ENCODE results near the gene ZMYND10. TPM values are rescaled to one million over a fixed set of nuclear protein-coding genes. Genes with fewer than 3 reads are reported as not detected.
A peak's percentile ranks its signal among the peaks of the same experiment; 100 is the strongest.

ZMYND10 gene
- total RNA-seq, 1 experiment from 2014 or later, result 1.4 TPM

DNA sequence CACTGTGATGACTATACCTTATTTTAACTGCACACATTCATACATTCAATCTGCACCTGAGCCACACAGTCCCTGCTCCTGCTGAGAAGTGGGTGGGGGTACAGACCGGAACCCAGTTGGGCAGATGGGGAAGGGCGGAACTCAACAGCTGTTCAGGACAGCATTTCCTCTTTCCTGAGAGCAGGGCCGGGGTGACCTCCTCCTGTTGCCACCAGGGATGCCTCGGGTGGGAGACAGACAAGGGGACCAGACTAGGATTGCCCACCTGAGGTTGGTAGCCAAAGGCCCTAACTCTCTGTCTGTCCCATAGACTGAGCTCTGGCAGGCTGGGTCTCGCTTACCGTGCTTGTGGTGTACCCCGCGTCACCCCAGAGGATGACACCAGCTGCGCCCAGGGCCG, 26.9 kb downstream of the ZMYND10 start:
- H3K18ac ChIP-seq (ENCODE audit: insufficient read length, low read depth, low read length), result no peak overlapping the region
- no peak overlapping the region for H2BK15ac ChIP-seq (ENCODE audit: low read depth, low read length)
- H2BK5ac ChIP-seq (ENCODE audit: insufficient read length, low read length), result no peak overlapping the region
- no peak overlapping the region for H3K23ac ChIP-seq (ENCODE audit: insufficient read length, low read depth, low read length)
- H4K20me1 ChIP-seq (ENCODE audit: control insufficient read depth, insufficient read depth, insufficient read length), result no peaks in the 10 kb centered on the region
- H4K8ac ChIP-seq (replicated peaks; ENCODE audit: insufficient read length, low read depth, low read length), result no peak overlapping the region
- Mint-ChIP-seq H3K27me3 (ENCODE audit: low read depth) (no peaks in the 10 kb centered on the region), H3K4me1 (peaks cover 22 to 39% of the 10 kb centered on the region in 2 experiments), H3K27ac (peak overlapping the region in 1 of 3 experiments; percentile 80; a peak in 1 of 7 replicates), H3K36me3 (ENCODE audit: insufficient read depth in 1 of 3, low read depth in 3 of 3) (peaks cover 47 to 54% (median 53%) of the 10 kb centered on the region in 3 experiments), H3K4me3 (peak overlapping the region; percentile 19 to 44; a peak in 3 of 5 replicates), H3K9me3 (peaks cover 4 to 6% of the 10 kb centered on the region in 2 experiments)
- TF ChIP-seq, protein P1, sequence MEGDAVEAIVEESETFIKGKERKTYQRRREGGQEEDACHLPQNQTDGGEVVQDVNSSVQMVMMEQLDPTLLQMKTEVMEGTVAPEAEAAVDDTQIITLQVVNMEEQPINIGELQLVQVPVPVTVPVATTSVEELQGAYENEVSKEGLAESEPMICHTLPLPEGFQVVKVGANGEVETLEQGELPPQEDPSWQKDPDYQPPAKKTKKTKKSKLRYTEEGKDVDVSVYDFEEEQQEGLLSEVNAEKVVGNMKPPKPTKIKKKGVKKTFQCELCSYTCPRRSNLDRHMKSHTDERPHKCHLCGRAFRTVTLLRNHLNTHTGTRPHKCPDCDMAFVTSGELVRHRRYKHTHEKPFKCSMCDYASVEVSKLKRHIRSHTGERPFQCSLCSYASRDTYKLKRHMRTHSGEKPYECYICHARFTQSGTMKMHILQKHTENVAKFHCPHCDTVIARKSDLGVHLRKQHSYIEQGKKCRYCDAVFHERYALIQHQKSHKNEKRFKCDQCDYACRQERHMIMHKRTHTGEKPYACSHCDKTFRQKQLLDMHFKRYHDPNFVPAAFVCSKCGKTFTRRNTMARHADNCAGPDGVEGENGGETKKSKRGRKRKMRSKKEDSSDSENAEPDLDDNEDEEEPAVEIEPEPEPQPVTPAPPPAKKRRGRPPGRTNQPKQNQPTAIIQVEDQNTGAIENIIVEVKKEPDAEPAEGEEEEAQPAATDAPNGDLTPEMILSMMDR (conservative IDR thresholded peaks at IDR 0.05), result no peak
- H3K56ac ChIP-seq (ENCODE audit: insufficient read length, low read depth, low read length), result no peak overlapping the region
- H3K4me1 ChIP-seq (ENCODE audit: insufficient read depth, low read length), result peaks cover 6% of the 10 kb centered on the region; the same call in 1 of the 2 replicates
- H2BK20ac ChIP-seq (ENCODE audit: low read depth, low read length, poor library complexity, severe bottlenecking), result no peak overlapping the region
- H2AK5ac ChIP-seq (ENCODE audit: insufficient read length, low read length), result no peak overlapping the region
- peaks cover 5% of the 10 kb centered on the region; the same call in 1 of the 2 replicates for H3K79me2 ChIP-seq (ENCODE audit: insufficient read depth, low read length)
- H3K9ac ChIP-seq (ENCODE audit: extremely low read depth, insufficient read length, low read length), result no peak overlapping the region
- no peak overlapping the region for H2BK120ac ChIP-seq (ENCODE audit: low read depth, low read length, poor library complexity, severe bottlenecking)
- H3K79me1 ChIP-seq (ENCODE audit: insufficient read depth, low read depth, low read length, poor library complexity, severe bottlenecking), result no peaks in the 10 kb centered on the region
- H3K23me2 ChIP-seq (ENCODE audit: insufficient read length, low read depth, low read length, poor library complexity, severe bottlenecking), result peaks cover 15% of the 10 kb centered on the region
- no peak overlapping the region for H3K4ac ChIP-seq (ENCODE audit: low read depth, low read length)
- H2BK12ac ChIP-seq (ENCODE audit: insufficient read length, low read depth, low read length), result no peak overlapping the region
- no peak overlapping the region for H3K4me2 ChIP-seq (ENCODE audit: insufficient read depth, insufficient read length, low read length)
- H2AFZ ChIP-seq (ENCODE audit: low read length), result no peak overlapping the region
- no peak for DNase-seq
- no peaks in the 10 kb centered on the region for H3K27me3 ChIP-seq (ENCODE audit: insufficient read depth, low read length)
- H3T11ph ChIP-seq (ENCODE audit: low read length), result no peak overlapping the region
- no peaks in the 10 kb centered on the region for H3K9me3 ChIP-seq (ENCODE audit: control insufficient read depth, low read depth, low read length)
- no peak overlapping the region for H4K91ac ChIP-seq (ENCODE audit: insufficient read length, low read depth, low read length)
- no CpG with 5 or more reads among the region's 10 CpGs for WGBS (ENCODE audit: extremely low coverage, insufficient read length, low lambda C conversion rate)
- no peak overlapping the region for H4K5ac ChIP-seq (ENCODE audit: insufficient read length, low read depth, low read length)
- no peak overlapping the region for H3K14ac ChIP-seq (ENCODE audit: insufficient read depth, low read length)
- H3K27ac ChIP-seq (ENCODE audit: insufficient read length, low read depth, low read length), result no peak overlapping the region
